Hippocampal formation (tissue), 2 donors: ENCODE results near the gene GPC5.
"Not testable (repeated sequence)": the region's sequence is repeated elsewhere in the genome, so short reads cannot be mapped to it uniquely, and the experiment has no call there.

ENCODE experiments used
- DNase-seq, 2 donors: peaks; one replicate each; lab custom pipeline; 2025; lab: John Stamatoyannopoulos, UW

The GPC5 gene

DNA sequence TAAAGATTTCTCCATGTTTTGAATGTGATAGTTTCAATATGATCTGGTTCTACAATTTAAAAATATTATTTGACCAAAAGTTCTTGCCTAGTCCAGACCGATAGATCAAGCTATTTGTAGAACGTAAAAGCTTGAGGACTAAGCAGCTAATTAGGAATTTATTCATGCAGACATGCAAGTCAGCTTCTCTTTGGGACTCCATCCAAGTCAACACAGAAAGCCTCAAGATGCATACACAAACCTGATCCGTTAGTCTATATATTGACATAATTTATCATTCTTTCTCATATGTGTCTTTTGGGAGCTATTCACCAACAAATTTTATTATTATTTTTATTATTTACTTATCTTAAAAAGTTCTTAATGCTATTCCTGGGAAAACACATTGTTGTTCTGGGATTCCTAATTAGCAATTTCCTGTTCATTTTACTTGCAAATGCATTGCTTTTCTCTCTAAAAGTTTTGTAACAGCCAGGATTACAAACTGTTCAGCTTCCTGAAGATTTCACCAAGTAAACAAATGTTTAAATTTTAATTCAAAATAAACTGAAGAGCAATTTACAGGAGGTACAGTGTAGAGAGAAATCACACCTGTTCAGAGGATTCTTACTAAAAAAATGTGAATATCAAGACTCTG is 375.3 kb downstream of the GPC5 start:
- DNase-seq: no peak

DNA sequence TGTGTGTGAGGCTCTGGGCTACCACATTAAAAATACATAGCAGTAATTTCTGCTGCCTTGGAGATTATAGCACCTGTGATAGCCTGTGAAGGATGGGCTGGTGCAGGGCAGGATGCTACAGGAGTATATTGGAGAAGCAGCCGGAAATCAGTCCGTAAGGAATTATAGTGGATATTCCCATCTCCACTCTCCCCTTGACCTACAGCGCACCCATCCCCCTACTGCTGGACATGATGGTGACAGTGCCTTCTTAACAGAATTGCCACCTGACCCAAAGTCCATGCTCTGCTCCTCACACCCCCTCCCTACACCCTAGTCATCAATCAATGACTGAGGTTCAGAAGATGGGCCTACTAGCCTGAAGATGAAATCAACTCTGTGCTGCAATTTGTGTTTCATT is 376.0 kb downstream of the GPC5 start:
- no peak for DNase-seq

DNA sequence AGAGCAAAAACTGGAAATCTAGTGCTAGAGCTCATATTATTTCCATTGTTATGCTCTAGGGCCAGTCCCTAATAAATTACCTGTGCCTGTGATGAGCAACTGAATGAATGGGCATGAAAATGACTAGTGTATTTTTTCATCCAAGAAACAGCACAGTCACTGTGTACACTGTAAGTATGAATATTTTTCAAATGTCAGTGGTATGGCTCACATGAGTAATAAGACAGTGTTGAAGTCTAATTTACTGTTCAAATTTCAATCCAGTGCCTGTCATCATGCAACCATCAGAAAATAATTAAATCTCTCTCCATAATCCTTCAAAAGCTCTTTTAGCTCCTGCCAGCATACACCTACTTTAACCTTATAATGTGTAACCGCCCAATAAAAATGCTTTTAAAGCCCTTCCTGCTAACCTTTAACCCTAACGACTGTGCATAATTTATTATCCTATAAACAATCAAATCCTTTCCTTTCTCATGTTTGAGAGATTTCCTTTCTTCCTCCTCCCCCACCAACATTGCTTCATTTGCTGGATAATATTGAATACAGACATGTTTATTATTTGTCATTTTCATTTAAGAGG is 378.3 kb downstream of the GPC5 start:
- DNase-seq: no peak

DNA sequence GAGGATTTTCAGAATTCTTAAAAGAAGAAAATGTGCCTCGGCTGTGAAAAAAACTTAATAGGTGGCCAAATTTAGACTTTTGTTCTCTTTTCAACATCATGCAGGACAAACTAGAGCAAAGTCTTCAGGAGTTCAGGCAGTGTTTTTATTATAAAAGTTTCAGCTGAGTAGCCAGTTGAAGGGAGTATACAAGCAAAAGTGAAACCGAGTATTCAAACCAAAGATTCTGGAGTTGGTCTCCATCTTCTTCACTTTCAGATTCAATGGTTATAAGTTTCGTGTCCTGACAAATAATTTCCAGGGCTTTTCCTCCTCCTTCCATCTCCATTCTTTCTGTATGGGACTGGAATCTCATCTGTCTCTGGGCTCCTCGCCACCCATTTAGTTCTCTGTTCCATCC is 379.7 kb downstream of the GPC5 start:
- no peak for DNase-seq

DNA sequence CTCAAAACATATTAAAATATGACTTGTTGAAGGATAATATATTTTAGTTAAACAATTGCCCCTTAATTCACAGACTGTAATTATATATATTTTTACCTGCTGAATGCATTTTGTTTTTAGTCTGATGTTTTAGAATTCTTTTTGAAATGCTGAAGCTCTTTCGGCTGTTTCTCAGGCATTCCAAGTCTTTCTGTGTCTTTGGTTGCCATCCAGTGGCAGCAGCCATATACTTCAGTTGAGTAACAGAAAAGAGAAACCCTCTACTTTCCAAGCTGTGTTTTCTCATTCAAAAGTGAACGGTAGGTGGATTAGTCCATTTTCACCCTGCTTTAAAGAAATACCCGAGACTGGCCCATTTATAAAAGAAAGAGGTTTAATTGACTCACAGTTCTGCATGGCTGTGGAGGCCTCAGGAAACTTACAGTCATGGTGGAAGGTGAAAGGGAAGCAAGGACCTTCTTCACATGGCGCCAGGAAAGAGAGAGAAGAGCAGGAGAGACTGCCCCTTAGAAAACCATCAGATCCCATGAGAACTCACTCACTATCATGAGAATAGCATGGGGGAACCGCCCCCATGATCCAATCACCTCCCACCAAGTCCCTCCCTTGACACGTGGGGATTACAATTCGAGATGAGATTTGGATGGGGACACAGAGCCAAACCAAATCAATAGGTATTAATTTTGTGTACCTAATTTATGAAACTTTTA is 383.7 kb downstream of the GPC5 start:
- peak in 1 of 2 donors; percentile 36 for DNase-seq

DNA sequence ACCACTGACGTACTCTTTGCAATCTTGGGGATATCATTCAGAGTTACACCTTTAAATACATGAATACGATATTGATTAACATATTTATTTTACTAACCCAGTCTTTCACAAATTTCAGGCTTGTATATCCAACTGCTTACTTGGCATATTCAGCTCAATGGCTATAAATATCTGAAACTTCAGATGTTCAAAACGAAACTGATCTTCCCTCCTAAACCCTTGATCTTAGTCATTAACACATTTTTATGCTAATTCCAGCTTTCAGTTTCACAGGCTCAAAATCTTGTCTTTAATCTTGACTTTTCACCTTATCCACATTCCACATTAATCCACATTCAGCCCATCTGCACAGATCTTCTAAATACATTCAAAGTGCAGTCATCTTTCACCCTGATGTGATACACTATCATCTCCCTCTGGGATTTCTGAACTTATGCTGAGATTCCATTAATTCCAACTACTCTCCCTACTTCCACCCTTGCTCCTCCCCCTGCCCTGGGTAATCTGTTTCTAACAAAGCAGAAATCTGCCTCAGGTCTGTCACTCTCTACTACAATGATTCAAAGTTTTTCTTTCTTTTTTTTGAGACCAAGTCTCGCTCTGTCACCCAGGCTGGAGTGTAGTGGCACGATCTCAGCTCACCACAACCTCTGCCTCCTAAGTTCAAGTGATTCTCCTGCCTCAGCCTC is 387.2 kb downstream of the GPC5 start:
- no peak for DNase-seq

DNA sequence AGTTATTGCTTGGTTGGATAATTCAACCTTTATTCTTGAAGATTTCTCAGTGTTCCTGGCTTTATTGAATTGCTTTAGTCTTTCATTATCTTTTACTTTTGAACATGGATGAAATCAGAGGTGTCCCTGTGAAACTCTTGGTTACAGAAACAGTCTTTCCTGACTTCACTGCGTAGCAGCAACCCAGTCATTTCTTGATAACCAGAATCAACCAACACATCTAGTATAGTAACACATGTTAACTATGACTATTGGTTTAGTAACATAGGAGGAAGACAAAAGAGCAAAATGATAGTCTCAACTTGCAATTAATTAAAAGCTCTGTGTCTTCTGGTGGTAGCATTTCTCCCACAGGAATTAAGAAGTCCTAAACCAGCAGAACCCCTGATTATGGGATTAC is 393.6 kb downstream of the GPC5 start:
- DNase-seq: no peak

DNA sequence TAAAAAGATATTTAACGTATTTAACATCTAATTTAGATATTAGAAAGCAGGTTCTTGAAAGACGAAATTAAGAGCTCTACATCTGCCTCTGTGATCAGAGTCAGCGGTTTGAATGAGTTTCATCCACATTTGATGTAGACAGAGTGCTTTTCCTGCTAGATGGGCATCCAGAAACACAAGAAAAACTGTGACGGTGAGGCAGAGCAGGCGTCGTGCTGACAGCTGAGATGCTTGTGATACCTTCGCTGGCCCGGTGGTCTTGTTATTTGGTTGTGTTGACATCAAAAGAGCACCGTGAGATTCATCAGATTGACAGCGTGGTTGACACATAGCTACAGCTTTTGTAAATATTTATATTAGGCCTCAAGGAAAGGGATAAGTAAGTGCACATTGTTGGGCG is 399.1 kb downstream of the GPC5 start:
- no peak for DNase-seq

DNA sequence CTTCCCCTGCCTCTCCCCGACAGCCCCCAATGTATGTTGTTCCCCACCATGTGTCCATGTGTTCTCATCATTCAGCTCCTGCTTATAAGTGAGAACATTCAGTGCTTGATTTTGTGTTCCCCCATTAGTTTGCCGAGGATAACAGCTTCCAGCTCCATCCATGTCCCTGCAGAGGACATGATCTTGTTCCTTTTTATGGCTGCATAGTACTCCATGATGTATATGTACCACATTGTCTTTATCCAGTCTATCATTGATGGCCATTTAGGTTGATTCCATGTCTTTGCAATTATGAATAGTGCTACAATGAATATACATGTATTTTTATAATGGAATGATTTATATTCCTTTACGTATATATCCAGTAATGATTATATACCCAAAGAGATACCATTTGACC is 399.9 kb downstream of the GPC5 start:
- not testable (repeated sequence) for DNase-seq

DNA sequence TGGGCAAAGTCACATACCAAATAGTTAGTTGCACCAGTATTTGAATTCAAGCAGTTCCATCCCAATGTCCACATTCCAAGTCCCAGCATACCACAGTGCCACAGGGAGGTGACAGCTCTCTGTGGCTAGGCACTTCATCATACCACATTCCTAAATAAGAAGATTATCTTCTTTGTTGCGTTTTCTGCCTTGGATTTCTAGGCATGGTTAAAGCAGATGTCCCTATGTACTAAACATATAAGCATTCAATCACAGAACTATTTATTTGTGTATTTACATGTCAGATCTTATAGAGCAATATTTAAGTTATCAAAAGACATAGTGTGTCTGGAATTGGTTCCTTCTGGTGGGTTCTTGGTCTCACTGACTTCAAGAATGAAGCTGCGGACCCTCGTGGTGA is 403.4 kb downstream of the GPC5 start:
- DNase-seq: not testable (repeated sequence)

DNA sequence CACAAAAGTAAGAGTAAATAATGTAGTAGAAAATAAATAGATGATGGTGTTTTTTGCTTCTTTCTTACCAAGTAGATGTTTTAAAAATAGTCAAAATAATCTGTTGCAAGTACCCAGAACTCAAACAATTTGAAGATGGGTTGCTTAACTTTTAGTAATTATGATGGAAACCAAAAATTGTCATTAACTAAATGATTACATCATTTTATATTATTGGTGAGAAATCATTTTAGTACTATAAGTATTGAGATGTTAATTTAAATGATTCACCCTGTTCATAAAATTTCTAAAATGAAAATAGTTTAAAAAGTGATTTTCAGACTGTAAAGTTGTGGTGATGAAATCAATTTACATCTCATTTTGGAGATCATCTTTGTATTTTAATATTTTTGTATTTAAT is 404.5 kb downstream of the GPC5 start:
- no peak for DNase-seq

DNA sequence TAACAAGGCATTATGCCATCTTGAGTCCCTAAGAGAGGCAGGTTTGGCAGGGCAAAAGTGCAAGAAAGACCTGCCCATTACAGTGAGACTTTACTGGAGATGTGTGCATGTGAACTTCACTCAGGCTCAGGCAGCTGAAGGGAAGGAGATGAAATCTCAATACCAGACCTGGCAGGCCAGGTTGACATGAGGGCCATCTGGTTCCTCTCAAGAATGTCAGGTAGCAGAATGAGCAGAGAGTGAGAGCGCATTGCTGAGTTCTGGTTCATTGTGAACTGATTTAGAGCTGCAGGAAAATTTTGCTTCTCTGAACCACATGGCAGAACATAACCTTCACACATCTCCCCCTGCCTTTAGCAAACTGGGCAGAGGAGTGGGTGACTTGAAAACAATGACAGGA is 406.3 kb downstream of the GPC5 start:
- DNase-seq: no peak

DNA sequence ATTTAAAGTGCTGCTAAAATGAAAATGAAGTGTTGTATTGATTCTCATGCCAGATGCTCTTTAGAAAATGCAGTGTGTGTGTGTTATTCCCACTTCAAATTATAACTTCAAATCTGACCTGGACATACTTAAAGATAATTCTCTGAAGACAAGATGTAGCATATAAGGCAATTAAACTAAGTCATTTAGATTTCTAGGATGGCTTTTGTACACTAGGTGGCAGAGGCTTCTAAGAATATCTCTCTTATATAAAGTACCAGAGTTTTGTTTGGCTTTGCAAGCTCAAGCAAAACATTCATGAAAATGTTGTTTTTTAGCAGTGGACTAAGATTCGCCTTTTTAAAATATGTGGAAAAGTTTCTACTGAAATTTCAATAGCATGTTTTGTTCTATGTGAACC is 407.2 kb downstream of the GPC5 start:
- DNase-seq: peak in 1 of 2 donors; percentile 24

DNA sequence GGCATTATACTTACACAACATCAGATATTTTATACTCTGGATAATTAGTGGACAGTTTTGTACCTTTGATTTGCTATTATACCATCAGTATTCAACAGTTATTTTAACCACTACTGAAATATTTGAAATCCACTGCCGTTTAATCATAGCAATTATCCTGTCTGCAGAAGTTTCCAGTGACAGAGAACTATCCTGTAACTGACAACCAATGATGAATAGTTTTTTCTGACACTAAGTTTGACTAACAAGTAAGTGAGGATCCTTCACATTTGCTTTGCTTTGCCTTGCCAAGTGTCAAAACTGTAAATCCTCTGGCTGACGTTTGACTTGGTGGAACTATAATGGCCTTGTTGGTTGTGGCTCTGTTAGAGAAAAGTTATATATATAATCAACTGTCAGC is 410.7 kb downstream of the GPC5 start:
- no peak for DNase-seq

DNA sequence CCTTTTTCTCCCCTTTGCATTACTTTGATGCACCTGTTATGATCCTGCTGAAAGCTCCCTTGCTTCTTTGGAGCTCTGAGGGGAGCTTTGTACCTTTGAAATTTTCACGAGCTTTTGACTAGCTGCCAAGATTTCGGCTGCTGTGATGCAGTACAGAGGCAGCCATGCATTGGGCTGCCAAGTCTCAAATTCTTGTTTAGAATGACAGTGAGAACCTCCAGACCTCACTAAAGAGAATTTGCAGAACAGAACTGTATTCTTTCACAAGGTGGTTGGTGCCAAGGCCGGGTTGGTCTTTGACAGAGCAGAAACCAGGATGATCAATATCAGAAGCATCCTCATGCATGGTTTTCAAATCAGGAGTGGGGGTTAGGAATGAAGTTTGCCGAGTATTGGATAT is 414.8 kb downstream of the GPC5 start:
- DNase-seq: no peak

DNA sequence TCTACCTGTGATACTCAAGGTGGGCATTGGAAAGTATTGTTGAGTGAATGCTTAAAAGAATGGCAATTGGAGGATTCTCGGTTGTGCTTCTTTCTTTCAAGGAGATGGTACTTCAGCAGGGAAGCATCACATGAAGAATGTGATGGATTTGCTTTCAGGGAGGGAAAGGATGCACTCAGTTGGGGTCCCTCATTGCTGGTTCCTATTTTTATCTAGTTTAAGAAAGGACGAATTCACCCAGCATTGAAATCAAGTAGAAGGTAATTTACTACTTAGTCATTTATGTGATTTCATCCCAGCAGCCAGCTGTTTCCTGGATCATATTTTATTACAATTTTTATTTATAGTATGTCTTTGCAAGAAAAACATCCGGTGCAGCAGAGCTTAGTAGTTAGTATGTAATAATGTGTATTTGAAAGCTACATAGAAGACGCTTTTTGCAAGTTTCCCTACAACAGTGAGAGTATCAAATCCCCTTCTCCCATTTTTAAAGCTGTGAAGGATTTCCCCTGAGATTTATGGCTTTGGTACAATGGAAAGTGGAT is 417.9 kb downstream of the GPC5 start:
- no peak for DNase-seq

DNA sequence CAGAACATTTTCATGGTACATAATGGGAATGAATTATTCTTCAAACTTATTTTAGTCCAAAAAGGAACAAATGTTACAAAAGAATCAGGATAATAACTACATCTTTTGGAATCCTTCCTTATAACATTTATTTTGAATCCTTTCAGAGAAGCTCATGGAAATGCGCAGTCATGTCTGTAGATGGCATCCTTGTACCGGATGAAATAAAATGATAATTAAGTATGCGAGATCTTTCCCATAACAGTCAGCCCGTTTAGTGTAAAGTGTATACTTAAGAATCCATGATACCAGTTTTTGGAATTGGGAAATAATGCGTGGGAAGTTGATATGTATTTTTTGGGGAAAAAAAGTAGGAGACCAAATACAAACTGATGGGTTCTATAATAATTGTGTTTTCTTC is 418.8 kb downstream of the GPC5 start:
- peak in 1 of 2 donors; percentile 41 for DNase-seq

DNA sequence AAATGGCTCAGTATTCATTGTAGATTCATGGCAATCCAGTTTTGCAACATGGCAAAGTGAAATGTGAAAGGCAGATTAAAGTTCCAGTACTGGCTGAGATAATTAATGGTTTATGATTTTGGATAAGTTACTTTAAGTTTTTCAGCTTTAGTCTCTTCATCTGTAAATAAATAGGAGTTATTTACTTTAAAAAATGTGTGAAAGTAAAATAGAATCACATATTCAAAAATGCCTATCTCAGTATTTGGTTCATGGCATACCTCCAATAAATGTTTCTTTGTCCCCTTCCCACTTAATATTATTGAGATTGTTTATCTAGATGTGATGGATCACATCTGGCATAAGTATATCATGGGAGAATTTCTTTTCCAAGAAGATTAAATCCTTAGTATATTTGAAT is 426.0 kb downstream of the GPC5 start:
- no peak for DNase-seq

DNA sequence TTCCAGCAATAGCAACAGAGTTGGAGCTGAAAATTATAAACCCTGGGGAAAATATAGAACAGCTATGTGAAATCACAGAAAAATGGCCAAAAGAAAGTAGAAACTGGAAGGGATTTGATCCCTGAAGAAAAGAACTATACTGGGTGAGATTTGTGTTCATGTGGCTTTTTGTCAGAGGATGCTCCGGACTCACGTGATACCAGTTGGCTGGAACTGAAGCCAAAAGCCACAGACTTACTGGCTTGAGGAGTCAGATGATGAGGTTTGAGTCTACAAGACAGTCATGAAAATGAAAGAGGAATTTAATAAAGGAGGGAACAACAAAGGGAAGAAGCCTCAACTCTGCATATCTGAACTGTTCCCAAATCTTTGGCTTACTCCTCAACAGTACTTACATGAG is 427.1 kb downstream of the GPC5 start:
- DNase-seq: no peak

DNA sequence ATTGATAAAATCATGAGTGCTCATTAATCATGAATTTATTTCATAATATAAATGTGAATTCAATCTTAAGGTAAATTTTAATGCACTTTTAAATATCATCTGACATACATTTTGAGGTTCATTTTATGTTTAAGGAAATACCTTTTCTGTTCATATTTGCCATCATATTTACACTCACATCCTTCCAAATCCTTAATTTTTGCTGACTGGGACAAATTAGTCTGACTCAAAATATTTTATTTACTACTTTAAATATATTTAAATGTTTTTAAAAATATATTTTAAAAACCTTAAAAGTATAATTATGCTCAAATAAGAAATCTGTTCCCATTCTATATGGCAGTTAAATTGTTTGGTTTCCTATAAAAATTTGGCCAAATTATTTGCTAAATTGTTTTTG is 438.1 kb downstream of the GPC5 start:
- no peak for DNase-seq

DNA sequence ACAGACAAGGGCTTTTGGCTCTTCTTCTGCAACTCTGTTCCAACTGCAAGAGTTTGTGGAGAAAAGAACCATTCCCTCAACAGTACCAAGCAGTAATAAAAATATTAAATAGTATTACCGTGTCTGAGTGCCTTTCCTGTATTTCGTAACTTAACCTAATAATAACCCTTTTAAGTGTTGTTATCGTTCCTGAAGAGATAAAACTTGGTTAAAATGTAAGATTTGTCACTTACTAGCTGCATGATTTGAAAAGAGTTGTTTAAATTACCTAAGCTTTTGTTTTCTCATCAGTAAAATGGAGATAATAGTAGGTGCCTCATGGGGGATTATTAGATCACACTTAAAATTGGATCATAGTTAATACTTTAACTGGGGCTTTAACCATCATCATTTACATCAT is 447.2 kb downstream of the GPC5 start:
- DNase-seq: no peak

DNA sequence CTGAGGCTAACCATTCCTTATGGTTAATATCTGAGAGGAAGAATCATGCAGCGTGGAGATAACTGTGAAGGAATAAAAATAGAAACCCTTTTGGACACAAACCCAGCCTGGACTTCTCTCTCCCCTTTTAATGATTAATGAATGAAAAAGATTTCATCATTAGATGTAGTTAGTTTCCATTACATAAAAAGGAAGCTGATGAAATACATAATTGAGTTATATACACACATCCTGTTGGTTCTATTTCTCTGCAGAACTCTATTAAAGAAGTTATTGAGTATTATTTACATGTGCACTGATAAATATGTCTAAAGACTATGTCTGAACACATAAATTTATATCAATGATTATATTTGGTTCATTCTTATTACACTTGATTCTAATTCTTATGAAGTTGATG is 465.3 kb downstream of the GPC5 start:
- DNase-seq: no peak

DNA sequence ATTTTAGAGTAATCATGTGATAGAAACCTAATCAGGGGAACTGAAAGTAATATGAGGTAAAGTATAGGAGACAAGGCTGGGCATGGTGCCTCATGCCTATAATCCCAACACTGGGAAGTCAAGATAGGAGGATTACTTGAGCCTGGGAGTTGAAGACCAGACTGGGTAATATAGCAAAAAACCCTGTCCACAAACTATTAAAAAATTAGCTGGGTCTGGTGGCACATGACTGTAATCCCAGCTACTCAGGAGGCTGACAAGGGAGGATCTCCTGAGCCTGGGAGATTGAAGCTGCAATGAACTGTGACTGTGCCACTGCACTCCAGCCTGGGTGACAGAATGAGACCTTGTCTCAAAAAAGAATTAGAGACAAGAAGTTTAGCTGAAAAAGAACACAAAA is 469.9 kb downstream of the GPC5 start:
- DNase-seq: no peak
